Testis (tissue), 2 donors: ENCODE results near the gene CARMIL1.

Experiments used
- CTCF ChIP-seq, 3 experiments: fragments of 450-650 bp in 2 of 3; fragments of 200-600 bp in 1 of 3; sonication (generic) in 1 of 3; IDR thresholded peaks; one replicate each; pipeline ENCODE4 v1.5.1; 2016 to 2019; ENCODE audit warnings: antibody characterized with exemption in 3 of 3, mild to moderate bottlenecking in 2 of 3, moderate library complexity in 1 of 3
- POLR2A ChIP-seq: fragments of 450-650 bp; IDR thresholded peaks from one replicate; pipeline ENCODE4 v1.6.1; 2017; ENCODE audit warnings: antibody characterized with exemption, mild to moderate bottlenecking, moderate library complexity

GRCh38 chr6:25399885-25400284 lies 120.7 kb downstream of the CARMIL1 start:
- TF ChIP-seq CTCF (IDR thresholded peaks at IDR 0.05) (no peak), POLR2A (no peak)
